SK-N-SH treated with all-trans-retinoic acid at 6 μM for 48 hours (cell line): Measurements from ENCODE around the gene C20orf173.

Source experiments
- ARNTL ChIP-seq: fragments of 450-650 bp; formaldehyde crosslinking; IDR thresholded peaks from 2 replicates; pipeline ENCODE4 v1.5.0; 2020; ENCODE audit warnings: low read depth, mild to moderate bottlenecking, moderate library complexity, borderline replicate concordance
- GLIS3 ChIP-seq: fragments of 250-450 bp; sonication (Bioruptor Pico); IDR thresholded peaks from 2 replicates; pipeline ENCODE4 v1.5.0; 2020; ENCODE audit warnings: mild to moderate bottlenecking, moderate library complexity
- ISL1 ChIP-seq: fragments of 250-450 bp; sonication (Bioruptor Pico); IDR thresholded peaks from 2 replicates; pipeline ENCODE4 v2.1.2; 2022; ENCODE audit warnings: mild to moderate bottlenecking, moderate library complexity
- PPARA ChIP-seq: fragments of 250-450 bp; sonication (Bioruptor Pico); IDR thresholded peaks from 2 replicates; pipeline ENCODE4 v1.5.0; 2020; ENCODE audit warnings: mild to moderate bottlenecking, borderline replicate concordance
- TCF4 ChIP-seq: fragments of 250-450 bp; sonication (Bioruptor Pico); IDR thresholded peaks from 2 replicates; pipeline ENCODE4 v1.8.0; 2021; ENCODE audit warnings: mild to moderate bottlenecking, moderate library complexity, borderline replicate concordance
- TOX ChIP-seq: fragments of 250-450 bp; sonication (Bioruptor Pico); IDR thresholded peaks from 2 replicates; pipeline ENCODE4 v1.8.0; 2021; ENCODE audit warnings: mild to moderate bottlenecking, moderate library complexity, borderline replicate concordance
- ZFP3 ChIP-seq: fragments of 250-450 bp; sonication (Bioruptor Pico); IDR thresholded peaks from 2 replicates; pipeline ENCODE4 v1.5.0; 2020; ENCODE audit warnings: mild to moderate bottlenecking, moderate library complexity
- ZFP30 ChIP-seq: fragments of 450-650 bp; formaldehyde crosslinking; IDR thresholded peaks from 2 replicates; pipeline ENCODE4 v1.5.0; 2022; ENCODE audit warnings: mild to moderate bottlenecking, moderate library complexity
- ZNF70 ChIP-seq: fragments of 450-650 bp; formaldehyde crosslinking; IDR thresholded peaks from 2 replicates; pipeline ENCODE4 v1.5.0; 2020; ENCODE audit warnings: mild to moderate bottlenecking, moderate library complexity
- TF ChIP-seq, protein P1 (sequence below): fragments of 250-450 bp; sonication (Bioruptor Pico); IDR thresholded peaks from 2 replicates; pipeline ENCODE4 v1.8.0; 2020; ENCODE audit warnings: mild to moderate bottlenecking, moderate library complexity, borderline replicate concordance
- TF ChIP-seq, protein P2 (sequence below): fragments of 250-450 bp; sonication (Bioruptor Pico); IDR thresholded peaks from 2 replicates; pipeline ENCODE4 v1.5.1; 2021; ENCODE audit warnings: mild to moderate bottlenecking, moderate library complexity

DNA sequence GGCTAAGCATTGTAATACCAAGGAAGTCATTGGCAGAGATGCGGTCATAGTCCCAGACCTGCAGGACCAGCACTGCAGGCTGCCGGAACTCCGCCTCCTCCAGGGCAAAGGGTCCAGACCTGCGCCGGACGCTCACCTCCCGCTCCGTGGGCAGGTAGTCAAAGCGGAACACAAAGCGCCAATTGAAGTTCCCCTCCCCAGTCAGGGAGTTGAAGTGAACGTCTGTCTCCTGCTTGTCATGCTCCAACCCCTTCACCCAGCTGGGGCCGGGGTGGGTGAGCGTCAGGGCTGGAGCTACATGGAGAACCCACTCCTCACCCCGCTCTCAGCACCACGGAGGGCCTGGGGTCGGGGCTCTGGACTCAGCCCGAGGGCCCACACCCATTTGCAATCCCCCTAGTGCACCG is 30.7 kb upstream of the C20orf173 start:
- TF ChIP-seq, protein P1, sequence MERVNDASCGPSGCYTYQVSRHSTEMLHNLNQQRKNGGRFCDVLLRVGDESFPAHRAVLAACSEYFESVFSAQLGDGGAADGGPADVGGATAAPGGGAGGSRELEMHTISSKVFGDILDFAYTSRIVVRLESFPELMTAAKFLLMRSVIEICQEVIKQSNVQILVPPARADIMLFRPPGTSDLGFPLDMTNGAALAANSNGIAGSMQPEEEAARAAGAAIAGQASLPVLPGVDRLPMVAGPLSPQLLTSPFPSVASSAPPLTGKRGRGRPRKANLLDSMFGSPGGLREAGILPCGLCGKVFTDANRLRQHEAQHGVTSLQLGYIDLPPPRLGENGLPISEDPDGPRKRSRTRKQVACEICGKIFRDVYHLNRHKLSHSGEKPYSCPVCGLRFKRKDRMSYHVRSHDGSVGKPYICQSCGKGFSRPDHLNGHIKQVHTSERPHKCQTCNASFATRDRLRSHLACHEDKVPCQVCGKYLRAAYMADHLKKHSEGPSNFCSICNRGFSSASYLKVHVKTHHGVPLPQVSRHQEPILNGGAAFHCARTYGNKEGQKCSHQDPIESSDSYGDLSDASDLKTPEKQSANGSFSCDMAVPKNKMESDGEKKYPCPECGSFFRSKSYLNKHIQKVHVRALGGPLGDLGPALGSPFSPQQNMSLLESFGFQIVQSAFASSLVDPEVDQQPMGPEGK: no peak
- TF ChIP-seq ZNF70 (CRISPR knock-in tag) (no peak), ZFP30 (no peak), PPARA (CRISPR knock-in tag) (no peak), TCF4 (no peak), ARNTL (CRISPR knock-in tag) (no peak), GLIS3 (no peak), ZFP3 (no peak), ISL1 (no peak), TOX (CRISPR knock-in tag) (no peak)
- TF ChIP-seq, protein P2, sequence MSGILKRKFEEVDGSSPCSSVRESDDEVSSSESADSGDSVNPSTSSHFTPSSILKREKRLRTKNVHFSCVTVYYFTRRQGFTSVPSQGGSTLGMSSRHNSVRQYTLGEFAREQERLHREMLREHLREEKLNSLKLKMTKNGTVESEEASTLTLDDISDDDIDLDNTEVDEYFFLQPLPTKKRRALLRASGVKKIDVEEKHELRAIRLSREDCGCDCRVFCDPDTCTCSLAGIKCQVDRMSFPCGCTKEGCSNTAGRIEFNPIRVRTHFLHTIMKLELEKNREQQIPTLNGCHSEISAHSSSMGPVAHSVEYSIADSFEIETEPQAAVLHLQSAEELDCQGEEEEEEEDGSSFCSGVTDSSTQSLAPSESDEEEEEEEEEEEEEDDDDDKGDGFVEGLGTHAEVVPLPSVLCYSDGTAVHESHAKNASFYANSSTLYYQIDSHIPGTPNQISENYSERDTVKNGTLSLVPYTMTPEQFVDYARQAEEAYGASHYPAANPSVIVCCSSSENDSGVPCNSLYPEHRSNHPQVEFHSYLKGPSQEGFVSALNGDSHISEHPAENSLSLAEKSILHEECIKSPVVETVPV (CRISPR knock-in tag): no peak
